Stimulated activated effector memory CD8-positive, alpha-beta T cell treated with anti-CD3 and anti-CD28 coated beads, Interleukin-12 subunit alpha, Interleukin-12 subunit beta, amount 100 ng/mL, for 72 hours (primary cell): Measurements from ENCODE around the gene MYO1H.

Source experiments
- ATAC-seq: fragments of 150-1000 bp; cut with Tn5 transposase; 2 replicates; pipeline ENCODE4 v1.10.0; 2021
- DNase-seq, 2 donors: peaks; one replicate each; pipeline ENCODE4 v3.0.0; 2021 to 2022; ENCODE audit warnings: low spot score in 2 of 2
- H3K27ac Mint-ChIP-seq: one replicate; pipeline ENCODE4 v1.8.0; 2022; ENCODE audit warnings: mild to moderate bottlenecking, mixed read lengths
- H3K36me3 Mint-ChIP-seq: one replicate; pipeline ENCODE4 v1.8.0; 2022; ENCODE audit warnings: mild to moderate bottlenecking, mixed read lengths
- H3K4me1 Mint-ChIP-seq: one replicate; pipeline ENCODE4 v1.8.0; 2022; ENCODE audit warnings: mixed read lengths
- H3K4me3 Mint-ChIP-seq: one replicate; pipeline ENCODE4 v1.8.0; 2022; ENCODE audit warnings: mild to moderate bottlenecking, mixed read lengths
- H3K9me3 Mint-ChIP-seq: one replicate; pipeline ENCODE4 v1.8.0; 2022; ENCODE audit warnings: mixed read lengths

The MYO1H gene

DNA sequence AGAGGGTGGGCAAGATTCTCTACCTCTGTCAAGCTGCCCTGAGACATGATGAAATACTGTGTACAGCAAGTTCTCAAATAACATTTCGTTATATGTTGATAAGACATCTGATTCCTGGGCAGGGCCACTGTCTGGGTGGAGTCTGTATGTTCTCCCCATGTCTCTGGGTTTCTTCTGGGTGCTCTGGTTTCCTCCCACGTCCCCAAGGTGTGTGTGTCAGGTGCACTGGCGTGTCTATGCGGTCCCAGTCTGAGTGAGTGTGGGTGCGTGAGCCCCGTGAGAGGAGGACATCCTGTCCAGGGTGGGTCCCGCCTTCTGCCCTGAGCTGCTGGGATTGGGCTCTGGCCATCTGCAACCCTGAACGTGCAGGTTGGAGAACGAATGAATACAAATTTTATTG is 99.8 kb downstream of the MYO1H start:
- no peak for DNase-seq
- peaks cover 10% of the 10 kb centered on the region for H3K4me1 Mint-ChIP-seq

DNA sequence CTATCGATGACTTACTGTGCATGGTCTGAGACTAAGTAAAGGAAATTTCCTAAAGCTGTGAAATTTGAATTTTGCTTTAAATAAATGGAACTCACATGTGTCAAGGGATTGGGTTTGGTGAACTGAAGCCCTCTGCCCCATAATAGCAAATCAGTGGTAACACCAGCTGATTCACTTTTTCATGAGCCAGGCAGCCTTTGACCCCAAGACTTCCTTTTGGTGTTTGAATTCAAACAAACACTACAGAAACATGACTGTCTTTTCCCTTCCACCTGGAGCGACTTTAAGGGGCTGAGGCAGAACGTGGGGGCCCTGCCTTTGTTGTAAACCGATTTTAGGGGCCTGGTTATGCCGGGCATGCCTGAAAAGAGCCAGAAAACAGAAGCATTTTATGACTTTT is 100.6 kb downstream of the MYO1H start:
- Mint-ChIP-seq H3K9me3 (no peaks in the 10 kb centered on the region), H3K4me1 (peaks cover 10% of the 10 kb centered on the region), H3K27ac (no peak overlapping the region), H3K36me3 (peaks cover 52% of the 10 kb centered on the region), H3K4me3 (no peak overlapping the region)
- ATAC-seq (no peak), DNase-seq (no peak)

More for the DNA sequence above, 99.8 kb downstream of the MYO1H start:
- Mint-ChIP-seq H3K27ac (peak overlapping the region; percentile 56), H3K4me3 (no peak overlapping the region), H3K36me3 (peaks cover 52% of the 10 kb centered on the region), H3K9me3 (no peaks in the 10 kb centered on the region)
- no peak for ATAC-seq

DNA sequence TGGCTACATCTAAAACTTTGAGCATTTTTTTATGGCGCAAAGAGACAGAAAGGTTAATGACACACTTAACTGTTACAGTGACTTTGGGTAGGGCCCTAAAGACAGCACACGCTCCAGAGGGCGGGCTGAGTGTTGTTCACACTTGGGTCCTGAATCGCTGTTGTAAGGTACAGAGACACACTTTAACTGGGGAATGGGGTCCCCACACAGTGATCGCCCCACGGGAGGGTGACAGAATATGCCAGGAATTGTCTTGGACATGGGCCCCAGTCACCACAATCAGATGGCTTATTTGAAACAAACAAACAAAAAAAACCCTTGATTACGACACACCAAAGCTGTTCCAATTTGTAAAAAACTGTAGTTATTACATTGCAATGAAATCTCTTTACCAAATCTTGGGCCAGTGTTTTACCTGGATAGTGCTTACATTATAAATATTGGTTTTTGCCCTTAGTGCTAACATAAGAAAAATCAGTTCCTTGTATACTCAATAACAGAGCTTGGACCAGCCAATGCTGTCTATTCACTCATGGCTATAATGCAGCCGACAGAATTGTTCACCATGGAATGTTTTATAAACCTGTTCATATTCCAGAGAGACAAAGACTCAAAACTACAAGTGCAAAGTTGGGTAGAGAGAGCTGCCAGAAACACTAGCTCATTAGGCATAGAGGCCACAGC is 101.1 kb downstream of the MYO1H start:
- ATAC-seq (no peak), DNase-seq (no peak)
- peaks cover 10% of the 10 kb centered on the region for H3K4me1 Mint-ChIP-seq
- peaks cover 55% of the 10 kb centered on the region for H3K36me3 Mint-ChIP-seq
- H3K27ac Mint-ChIP-seq, result no peak overlapping the region
- H3K9me3 Mint-ChIP-seq, result no peaks in the 10 kb centered on the region
- no peak overlapping the region for H3K4me3 Mint-ChIP-seq

DNA sequence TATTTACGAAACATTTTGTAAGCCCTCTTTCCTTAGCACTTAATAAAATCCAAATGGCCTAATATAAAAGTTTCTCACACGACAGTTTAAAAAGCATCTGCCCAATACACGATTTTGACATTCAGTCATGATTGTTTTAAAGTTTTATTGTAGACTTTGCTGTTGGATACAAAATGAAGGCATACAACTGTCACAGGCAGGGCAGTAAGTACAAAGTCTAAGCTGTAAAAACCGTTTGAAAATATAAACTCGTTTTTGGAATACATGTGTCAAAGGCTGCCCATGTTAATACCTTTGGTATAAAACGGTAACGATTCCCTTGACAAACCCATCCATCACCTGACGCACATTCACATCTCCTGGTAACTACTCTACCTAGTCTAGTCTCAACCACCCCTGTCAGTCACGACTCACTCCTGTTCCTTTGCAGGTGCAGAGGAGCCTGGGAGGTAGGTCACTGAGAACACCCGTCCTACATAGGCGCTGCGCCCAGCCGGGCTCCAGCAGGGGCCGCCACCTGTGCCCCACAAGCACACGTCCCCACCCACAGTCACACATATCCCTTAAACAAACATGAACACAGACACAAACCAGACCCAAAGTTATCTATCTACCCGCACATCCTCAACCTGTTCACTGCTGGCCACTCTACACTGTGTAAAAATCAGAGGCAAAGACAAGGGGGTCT is 102.3 kb downstream of the MYO1H start:
- H3K27ac Mint-ChIP-seq, result peak overlapping the region; percentile 30

DNA sequence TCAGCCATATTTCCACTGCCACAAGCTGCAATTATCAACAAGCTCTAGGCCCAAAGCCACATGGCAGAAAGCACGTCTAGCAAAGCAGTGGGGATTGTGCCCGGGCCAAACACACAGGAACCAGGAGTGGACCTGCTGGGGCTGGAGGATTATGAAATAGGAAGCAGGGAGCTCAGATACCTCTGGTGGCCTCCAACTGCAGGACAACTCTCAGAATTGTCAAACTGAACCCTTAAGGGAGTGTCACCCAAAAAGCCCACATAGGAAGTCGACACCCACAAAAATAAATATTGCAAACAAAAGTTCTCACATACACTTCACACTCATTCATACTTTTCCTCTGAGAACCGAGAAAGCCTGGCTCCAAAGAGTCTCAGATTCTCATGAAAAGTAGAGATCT is 103.3 kb downstream of the MYO1H start:
- H3K36me3 Mint-ChIP-seq, result peaks cover 60% of the 10 kb centered on the region
- H3K4me1 Mint-ChIP-seq, result peaks cover 10% of the 10 kb centered on the region
- ATAC-seq (no peak), DNase-seq (no peak)
- H3K9me3 Mint-ChIP-seq, result no peaks in the 10 kb centered on the region
- H3K4me3 Mint-ChIP-seq, result no peak overlapping the region
- peak overlapping the region; percentile 30 for H3K27ac Mint-ChIP-seq

More for the DNA sequence above, 102.3 kb downstream of the MYO1H start:
- no peak for DNase-seq
- peaks cover 10% of the 10 kb centered on the region for H3K4me1 Mint-ChIP-seq
- H3K9me3 Mint-ChIP-seq, result no peaks in the 10 kb centered on the region
- ATAC-seq, result peak; percentile 37
- no peak overlapping the region for H3K4me3 Mint-ChIP-seq
- H3K36me3 Mint-ChIP-seq, result peaks cover 59% of the 10 kb centered on the region

DNA sequence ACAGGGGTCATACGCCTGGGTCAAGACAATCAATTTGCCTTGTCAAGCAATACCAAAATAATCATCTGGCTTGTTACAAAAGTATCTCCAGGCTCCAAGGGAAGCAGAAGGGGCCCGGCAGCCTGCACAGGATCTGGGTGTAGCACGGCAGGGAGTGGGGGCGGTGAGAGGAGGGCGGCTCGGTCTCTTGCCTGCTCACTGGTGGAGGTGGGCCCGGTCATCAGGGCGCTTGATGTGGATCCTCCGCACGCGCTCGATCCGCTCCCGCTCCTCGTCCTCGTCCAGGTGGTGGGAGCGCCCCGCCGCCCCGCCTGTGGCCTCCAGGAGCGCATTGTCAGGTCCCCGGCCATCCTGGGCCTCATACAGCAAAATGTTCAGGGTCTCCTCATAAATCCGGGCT is 103.7 kb downstream of the MYO1H start:
- Mint-ChIP-seq H3K9me3 (no peaks in the 10 kb centered on the region), H3K27ac (peak overlapping the region; percentile 30), H3K4me3 (no peak overlapping the region), H3K36me3 (peaks cover 62% of the 10 kb centered on the region), H3K4me1 (peaks cover 10% of the 10 kb centered on the region)
- no peak for ATAC-seq
- DNase-seq, result no peak

DNA sequence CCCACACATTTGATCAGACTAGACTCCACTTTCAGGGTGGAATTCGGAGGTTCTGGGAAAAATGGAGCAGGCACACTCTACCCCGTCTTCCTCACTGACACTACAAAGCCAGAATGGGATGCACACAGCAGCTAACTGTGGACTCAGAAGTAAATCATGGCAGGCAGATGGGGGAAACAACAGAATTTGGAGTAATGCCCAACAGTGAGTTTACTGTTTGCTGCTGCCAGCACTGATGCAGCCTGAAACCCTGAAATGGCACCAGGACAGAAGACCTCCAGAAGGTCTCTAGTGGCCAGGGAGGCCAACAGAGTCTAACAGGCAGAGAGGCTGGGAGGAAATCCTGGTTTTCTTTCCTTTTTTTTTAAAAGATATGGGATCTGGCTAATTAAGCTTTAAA is 104.8 kb downstream of the MYO1H start:
- H3K4me1 Mint-ChIP-seq, result peaks cover 12% of the 10 kb centered on the region
- no peak for DNase-seq
- peak overlapping the region; percentile 29 for H3K27ac Mint-ChIP-seq
- H3K36me3 Mint-ChIP-seq, result peaks cover 73% of the 10 kb centered on the region
- ATAC-seq, result no peak
- H3K9me3 Mint-ChIP-seq, result no peaks in the 10 kb centered on the region
- no peak overlapping the region for H3K4me3 Mint-ChIP-seq

DNA sequence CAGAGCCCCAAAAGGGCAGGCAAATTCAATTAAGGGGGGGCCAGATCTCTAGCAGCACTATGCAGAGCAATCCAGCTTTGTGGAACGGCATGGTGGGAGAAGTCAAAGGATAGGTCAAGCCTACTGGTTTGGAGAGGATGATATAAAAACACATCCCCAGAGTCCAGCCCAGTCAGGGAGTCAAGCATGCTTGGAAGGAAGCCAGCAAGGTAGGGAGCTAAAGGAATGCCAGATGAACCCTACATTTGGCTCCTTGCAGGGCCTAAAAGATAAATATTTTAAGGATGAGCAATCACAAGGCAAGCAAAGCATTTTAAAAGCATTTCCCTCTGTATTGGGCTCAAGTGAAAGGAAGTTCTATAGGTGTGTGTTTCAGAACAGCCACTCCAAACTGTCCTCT is 108.0 kb downstream of the MYO1H start:
- no peak for DNase-seq
- ATAC-seq, result no peak
- Mint-ChIP-seq H3K4me3 (no peak overlapping the region), H3K4me1 (peaks cover 32% of the 10 kb centered on the region), H3K9me3 (no peaks in the 10 kb centered on the region), H3K36me3 (peaks cover 76% of the 10 kb centered on the region), H3K27ac (no peak overlapping the region)

DNA sequence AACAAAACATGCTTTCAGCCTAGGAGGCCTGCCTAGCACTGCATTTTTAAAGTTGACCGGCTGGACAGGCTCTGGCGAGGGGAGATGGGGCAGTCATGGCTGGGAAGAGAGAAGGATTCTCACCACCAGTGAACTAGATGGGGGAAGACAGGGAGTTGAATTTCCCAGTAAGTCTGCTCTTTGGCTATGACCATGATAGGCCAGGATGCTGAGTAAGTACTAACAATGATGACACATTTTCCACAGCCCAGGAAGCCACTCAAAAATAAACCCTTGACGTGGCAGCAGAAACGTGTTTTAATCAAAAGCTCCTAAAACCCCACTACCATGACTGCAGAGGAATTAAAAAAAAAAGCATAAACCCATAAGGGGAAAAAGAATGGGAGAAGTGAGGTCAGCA is 110.4 kb downstream of the MYO1H start:
- H3K36me3 Mint-ChIP-seq, result peaks cover 67% of the 10 kb centered on the region
- DNase-seq (no peak), ATAC-seq (peak; percentile 88)
- H3K4me3 Mint-ChIP-seq, result peak overlapping the region; percentile 50
- H3K27ac Mint-ChIP-seq, result peak overlapping the region; percentile 94
- no peaks in the 10 kb centered on the region for H3K9me3 Mint-ChIP-seq
- peaks cover 46% of the 10 kb centered on the region for H3K4me1 Mint-ChIP-seq

DNA sequence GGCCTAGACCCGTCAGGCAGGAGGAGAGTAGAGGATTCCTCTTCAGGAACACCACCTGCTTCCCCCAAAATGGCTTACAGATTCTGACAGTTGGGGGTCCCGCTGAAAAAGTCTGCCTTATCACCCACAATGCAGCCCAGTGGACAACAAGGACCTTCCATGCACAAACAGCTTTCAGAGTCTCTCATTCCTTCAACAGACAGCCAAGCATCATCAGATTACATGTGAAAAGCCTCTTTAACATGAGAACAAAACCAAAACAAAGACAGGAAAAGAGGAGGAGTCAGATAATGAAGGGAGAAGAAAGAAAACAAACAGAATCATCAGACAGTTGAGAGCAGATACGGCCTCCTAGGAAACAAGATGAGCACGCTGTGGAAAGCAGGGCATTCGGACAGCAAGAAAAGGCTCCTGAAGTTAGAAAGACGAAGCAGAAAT is 111.1 kb downstream of the MYO1H start:
- H3K4me3 Mint-ChIP-seq, result peak overlapping the region; percentile 50
- no peak for DNase-seq
- H3K4me1 Mint-ChIP-seq, result peaks cover 53% of the 10 kb centered on the region
- peak overlapping the region; percentile 94 for H3K27ac Mint-ChIP-seq
- H3K9me3 Mint-ChIP-seq, result no peaks in the 10 kb centered on the region
- peaks cover 60% of the 10 kb centered on the region for H3K36me3 Mint-ChIP-seq
- no peak for ATAC-seq

DNA sequence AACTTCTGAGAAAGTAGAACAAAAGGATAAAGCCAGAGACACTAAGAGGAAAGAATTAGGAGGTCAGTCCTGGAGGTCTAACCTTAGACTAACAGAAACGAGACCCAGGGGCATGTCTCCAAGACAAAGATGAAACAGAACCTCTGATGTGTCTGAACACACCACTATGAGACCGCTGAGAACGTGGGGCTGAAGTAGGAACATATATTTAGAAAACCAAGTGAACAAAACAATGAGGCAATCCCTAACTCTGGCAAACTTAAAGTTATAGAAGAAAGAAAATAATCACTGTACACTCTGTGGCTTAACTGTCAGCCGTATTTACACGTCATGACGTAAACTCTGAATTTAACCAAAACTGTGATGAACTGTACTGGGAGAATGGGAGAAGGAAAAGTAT is 111.5 kb downstream of the MYO1H start:
- no peaks in the 10 kb centered on the region for H3K9me3 Mint-ChIP-seq
- H3K36me3 Mint-ChIP-seq, result peaks cover 55% of the 10 kb centered on the region
- DNase-seq (no peak), ATAC-seq (no peak)
- H3K27ac Mint-ChIP-seq, result peak overlapping the region; percentile 94
- no peak overlapping the region for H3K4me3 Mint-ChIP-seq
- H3K4me1 Mint-ChIP-seq, result peaks cover 57% of the 10 kb centered on the region

DNA sequence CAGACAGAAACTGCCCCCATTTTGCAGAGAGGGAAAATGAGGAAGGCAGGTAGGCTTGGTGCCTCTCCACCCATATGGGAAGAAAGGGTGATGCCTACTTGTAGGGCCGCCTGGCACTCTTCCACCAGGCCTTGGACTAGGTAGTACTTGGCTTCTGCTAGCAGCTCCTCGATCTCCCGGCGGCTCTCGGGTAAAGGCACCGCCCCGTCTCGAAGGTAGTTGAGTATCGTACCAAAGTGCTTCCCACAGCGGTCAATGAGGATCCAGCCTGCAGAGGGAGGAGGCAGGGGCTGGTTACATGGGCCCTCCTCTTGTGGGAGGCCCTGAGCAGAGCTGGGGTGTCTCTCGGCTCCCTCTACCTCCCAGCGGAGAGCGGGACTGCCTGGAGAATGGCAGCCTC is 112.8 kb downstream of the MYO1H start:
- ATAC-seq (no peak), DNase-seq (no peak)
- H3K27ac Mint-ChIP-seq, result peak overlapping the region; percentile 89
- no peaks in the 10 kb centered on the region for H3K9me3 Mint-ChIP-seq
- peaks cover 42% of the 10 kb centered on the region for H3K36me3 Mint-ChIP-seq
- peaks cover 66% of the 10 kb centered on the region for H3K4me1 Mint-ChIP-seq
- H3K4me3 Mint-ChIP-seq, result no peak overlapping the region

DNA sequence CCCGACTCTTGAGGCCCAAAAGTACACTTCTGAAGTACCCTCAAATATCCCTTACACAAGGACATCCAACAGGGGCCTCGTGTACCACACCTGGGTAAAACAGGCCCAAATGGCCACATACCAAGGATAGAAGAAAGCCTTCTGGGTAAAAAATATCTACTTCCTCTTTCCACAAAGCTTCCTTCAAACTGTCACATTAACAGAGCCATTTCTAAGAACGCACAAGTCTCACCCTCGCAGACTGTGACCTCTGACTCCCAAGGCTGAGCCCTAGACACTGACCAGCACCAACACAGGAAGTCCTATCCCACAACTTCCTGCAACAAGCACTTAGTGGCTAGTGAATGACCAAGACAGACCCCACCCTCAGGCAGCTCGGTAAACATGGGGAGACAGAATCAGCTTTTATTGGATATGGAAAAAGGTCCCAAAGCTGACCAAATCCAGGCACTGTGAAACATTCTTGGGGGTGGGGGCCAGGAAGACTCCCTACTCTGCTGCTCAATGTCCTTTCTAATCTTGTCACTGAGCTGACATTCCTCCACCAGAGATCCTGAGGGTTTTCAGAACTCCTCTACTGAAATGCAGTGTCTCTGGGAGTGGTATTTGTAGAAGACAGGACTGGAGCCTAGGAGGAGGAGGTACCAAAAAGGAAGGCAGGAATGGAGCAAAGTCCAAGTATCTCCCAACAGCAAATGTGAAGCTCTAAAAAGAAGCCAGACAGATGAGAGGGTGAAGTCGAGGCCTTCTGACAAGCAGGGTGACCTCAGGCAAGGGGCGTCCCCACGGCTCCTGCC is 113.5 kb downstream of the MYO1H start:
- peaks cover 73% of the 10 kb centered on the region for H3K4me1 Mint-ChIP-seq
- H3K9me3 Mint-ChIP-seq, result no peaks in the 10 kb centered on the region
- no peak overlapping the region for H3K4me3 Mint-ChIP-seq
- DNase-seq (no peak), ATAC-seq (peak; percentile 25)
- peaks cover 35% of the 10 kb centered on the region for H3K36me3 Mint-ChIP-seq
- H3K27ac Mint-ChIP-seq, result peak overlapping the region; percentile 89

DNA sequence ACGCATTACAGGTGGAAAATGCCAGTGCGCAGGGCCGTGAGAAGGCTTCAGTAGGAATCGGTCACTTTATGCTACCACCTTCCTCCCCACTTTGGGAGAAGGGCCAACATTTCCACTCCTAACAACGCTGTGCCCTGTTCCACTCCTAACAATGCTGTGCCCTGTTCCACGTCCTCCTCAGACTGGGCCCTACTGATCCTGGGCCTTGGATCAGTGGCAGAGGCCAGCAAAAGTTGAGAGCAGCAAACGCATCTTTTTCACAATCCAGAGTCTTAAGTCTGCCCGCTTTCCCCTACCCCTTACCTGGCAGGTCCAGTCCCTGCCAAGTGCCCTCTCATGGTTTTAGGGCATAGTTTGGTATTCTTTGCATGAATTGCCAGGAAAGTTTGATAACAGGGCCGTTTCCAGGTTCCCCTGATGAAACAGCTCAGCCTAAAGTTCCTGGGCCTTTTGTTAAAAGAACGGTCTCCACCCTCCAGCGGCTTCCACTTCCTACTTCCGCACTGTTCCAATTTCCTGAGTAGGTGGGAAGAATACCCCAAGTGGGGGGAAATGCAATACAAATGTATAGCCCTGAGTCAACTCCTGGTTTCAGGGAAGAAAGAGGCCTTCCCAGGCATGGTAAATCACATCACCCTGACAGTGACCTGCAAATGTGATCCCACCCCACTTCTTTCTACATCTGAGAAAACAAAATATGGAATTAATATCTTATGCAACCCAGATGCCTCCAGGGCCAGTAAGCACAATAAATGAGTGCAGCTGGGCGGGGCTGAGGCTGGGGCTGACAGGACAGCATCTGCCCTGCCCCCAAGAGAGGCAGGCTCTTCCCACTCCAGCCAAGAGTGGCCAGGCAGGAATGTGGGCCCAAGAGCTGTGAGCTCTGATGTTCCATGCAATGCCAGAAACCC is 114.4 kb downstream of the MYO1H start:
- H3K9me3 Mint-ChIP-seq, result no peaks in the 10 kb centered on the region
- DNase-seq (no peak), ATAC-seq (no peak)
- H3K4me3 Mint-ChIP-seq, result no peak overlapping the region
- peaks cover 75% of the 10 kb centered on the region for H3K4me1 Mint-ChIP-seq
- peaks cover 27% of the 10 kb centered on the region for H3K36me3 Mint-ChIP-seq
- H3K27ac Mint-ChIP-seq, result peak overlapping the region; percentile 89
